PFSK-1 (cell line): ENCODE data around the gene PCK2.
A peak's percentile ranks its signal among the peaks of the same experiment; 100 is the strongest.

Source experiments
- FOXP2 ChIP-seq: optimal IDR thresholded peaks from 2 replicates; pipeline ENCODE3; 2011; ENCODE audit warnings: borderline replicate concordance, control low read depth, inconsistent platforms; ENCODE audit not compliant: insufficient read depth; ENCODE audit errors: extremely low read length, extremely low read depth
- POLR2AphosphoS5 ChIP-seq: IDR thresholded peaks from 2 replicates; pipeline ENCODE4 v1.6.1; 2012; ENCODE audit warnings: low read depth, mild to moderate bottlenecking, control low read depth, low read length, moderate library complexity
- SIN3A ChIP-seq: IDR thresholded peaks from 2 replicates; pipeline ENCODE4 v1.6.1; 2012; ENCODE audit warnings: mild to moderate bottlenecking, low read length, moderate library complexity, borderline replicate concordance; ENCODE audit not compliant: insufficient read depth
- TAF1 ChIP-seq: IDR thresholded peaks from 2 replicates; pipeline ENCODE4 v1.6.1; 2012; ENCODE audit warnings: low read length, control low read depth, borderline replicate concordance; ENCODE audit not compliant: insufficient read depth
- TF ChIP-seq, protein P1 (sequence below), 2 experiments: IDR thresholded peaks; 2 replicates each; pipeline versions ENCODE4 v1.6.1 to v1.8.0; 2011 to 2012; ENCODE audit warnings: low read depth in 2 of 2, low read length in 2 of 2, control low read depth in 1 of 2, inconsistent platforms in 1 of 2, mild to moderate bottlenecking in 1 of 2, moderate library complexity in 1 of 2; ENCODE audit not compliant: insufficient read depth in 1 of 2

Gene PCK2

DNA sequence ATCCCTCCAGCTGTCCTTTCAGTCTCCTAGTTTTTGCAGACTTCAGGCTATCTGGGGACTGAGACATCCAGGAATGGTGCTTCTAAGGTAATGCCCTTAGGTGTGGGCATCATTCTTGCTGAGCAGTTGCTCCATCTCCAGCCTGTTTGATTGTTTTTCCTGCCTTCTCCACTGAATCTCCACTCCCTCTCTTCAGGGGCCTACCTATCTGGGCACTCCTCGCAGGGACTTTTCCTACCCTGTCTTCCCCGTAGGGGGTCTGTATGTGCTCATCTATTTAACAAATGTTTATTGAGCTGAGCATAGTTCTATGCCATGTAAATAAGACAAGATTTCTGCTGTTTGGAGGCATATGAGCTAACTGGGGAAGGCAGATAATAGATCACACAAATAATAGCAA lies 38.9 kb downstream of the PCK2 start:
- no peak for TF ChIP-seq TAF1
- no peak for TF ChIP-seq SIN3A
- TF ChIP-seq, protein P1, sequence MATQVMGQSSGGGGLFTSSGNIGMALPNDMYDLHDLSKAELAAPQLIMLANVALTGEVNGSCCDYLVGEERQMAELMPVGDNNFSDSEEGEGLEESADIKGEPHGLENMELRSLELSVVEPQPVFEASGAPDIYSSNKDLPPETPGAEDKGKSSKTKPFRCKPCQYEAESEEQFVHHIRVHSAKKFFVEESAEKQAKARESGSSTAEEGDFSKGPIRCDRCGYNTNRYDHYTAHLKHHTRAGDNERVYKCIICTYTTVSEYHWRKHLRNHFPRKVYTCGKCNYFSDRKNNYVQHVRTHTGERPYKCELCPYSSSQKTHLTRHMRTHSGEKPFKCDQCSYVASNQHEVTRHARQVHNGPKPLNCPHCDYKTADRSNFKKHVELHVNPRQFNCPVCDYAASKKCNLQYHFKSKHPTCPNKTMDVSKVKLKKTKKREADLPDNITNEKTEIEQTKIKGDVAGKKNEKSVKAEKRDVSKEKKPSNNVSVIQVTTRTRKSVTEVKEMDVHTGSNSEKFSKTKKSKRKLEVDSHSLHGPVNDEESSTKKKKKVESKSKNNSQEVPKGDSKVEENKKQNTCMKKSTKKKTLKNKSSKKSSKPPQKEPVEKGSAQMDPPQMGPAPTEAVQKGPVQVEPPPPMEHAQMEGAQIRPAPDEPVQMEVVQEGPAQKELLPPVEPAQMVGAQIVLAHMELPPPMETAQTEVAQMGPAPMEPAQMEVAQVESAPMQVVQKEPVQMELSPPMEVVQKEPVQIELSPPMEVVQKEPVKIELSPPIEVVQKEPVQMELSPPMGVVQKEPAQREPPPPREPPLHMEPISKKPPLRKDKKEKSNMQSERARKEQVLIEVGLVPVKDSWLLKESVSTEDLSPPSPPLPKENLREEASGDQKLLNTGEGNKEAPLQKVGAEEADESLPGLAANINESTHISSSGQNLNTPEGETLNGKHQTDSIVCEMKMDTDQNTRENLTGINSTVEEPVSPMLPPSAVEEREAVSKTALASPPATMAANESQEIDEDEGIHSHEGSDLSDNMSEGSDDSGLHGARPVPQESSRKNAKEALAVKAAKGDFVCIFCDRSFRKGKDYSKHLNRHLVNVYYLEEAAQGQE (IDR thresholded peaks at IDR 0.05; ENCODE audit: insufficient read depth in 1 of 2, low read depth in 2 of 2, low read length in 2 of 2), result no peak
- TF ChIP-seq FOXP2, result no peak
- no peak for TF ChIP-seq POLR2AphosphoS5

DNA sequence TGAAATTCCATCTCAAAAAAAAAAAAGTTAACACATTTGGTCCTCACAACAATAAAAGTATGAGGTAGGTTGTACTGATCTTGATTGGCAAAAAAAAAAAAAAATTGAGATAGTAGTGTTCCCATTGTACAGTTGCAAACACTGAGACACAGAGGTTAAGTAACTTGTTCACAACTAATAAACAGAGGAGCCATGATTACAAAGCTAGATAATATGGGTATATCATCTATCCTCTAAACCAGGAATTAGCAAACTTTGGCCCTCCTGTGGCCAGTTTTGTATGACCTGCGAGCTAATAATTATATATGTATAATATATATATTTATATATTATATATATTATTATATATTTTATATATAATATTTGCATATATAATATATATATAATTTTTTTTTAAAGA lies 39.6 kb downstream of the PCK2 start:
- TF ChIP-seq SIN3A, result no peak
- TF ChIP-seq POLR2AphosphoS5, result no peak
- no peak for TF ChIP-seq TAF1
- no peak for TF ChIP-seq FOXP2
- TF ChIP-seq, protein P1 (IDR thresholded peaks at IDR 0.05; ENCODE audit: insufficient read depth in 1 of 2, low read depth in 2 of 2, low read length in 2 of 2), result no peak

- no peak for TF ChIP-seq SIN3A
- no peak for TF ChIP-seq FOXP2
- no peak for TF ChIP-seq TAF1
- TF ChIP-seq POLR2AphosphoS5, result no peak
Measured at GRCh38 chr14:24135584-24135833, 41.4 kb downstream of the PCK2 start.

GRCh38 chr14:24135834-24136683 lies 41.9 kb downstream of the PCK2 start, which contains the start of gene PSME1:
TSS of gene PSME1 (plus strand) at chr14:24136194. CDS start at chr14:24136263, 69 bp downstream.
- TF ChIP-seq FOXP2 (no peak), POLR2AphosphoS5 (peak; percentile 59), SIN3A (no peak)
- TF ChIP-seq, protein P1 (IDR thresholded peaks at IDR 0.05; ENCODE audit: insufficient read depth in 1 of 2, low read depth in 2 of 2, low read length in 2 of 2), result no peak

GRCh38 chr14:24136684-24137528 lies 42.8 kb downstream of the PCK2 start:
- no peak for TF ChIP-seq TAF1
- TF ChIP-seq POLR2AphosphoS5, result no peak
